HepG2 (cell line): ENCODE data around the gene ZNF281. TPM values are rescaled to one million over a fixed set of nuclear protein-coding genes. Genes with fewer than 3 reads are reported as not detected.

Experiments used
- PHF8 ChIP-seq: sonication (generic); formaldehyde crosslinking; IDR thresholded peaks from 2 replicates; pipeline ENCODE4 v1.5.0; 2020; ENCODE audit warnings: missing genetic modification reagents
- ZNF138 ChIP-seq: sonication (generic); formaldehyde crosslinking; IDR thresholded peaks from 2 replicates; pipeline ENCODE4 v1.5.0; 2020; ENCODE audit warnings: mild to moderate bottlenecking, low read depth, missing genetic modification reagents
- ZNF34 ChIP-seq: sonication (generic); formaldehyde crosslinking; IDR thresholded peaks from 2 replicates; pipeline ENCODE4 v1.4.0; 2020; ENCODE audit warnings: mild to moderate bottlenecking, missing genetic modification reagents, borderline replicate concordance
- ZNF441 ChIP-seq: sonication (generic); formaldehyde crosslinking; IDR thresholded peaks from 2 replicates; pipeline ENCODE4 v1.7.0; 2021; ENCODE audit warnings: missing genetic modification reagents, borderline replicate concordance
- ZNF501 ChIP-seq: sonication (generic); formaldehyde crosslinking; IDR thresholded peaks from 2 replicates; pipeline ENCODE4 v1.5.1; 2020; ENCODE audit warnings: mild to moderate bottlenecking, moderate library complexity, missing genetic modification reagents
- ZNF558 ChIP-seq: sonication (generic); formaldehyde crosslinking; IDR thresholded peaks from 2 replicates; pipeline ENCODE4 v1.9.0; 2022; ENCODE audit warnings: mild to moderate bottlenecking, missing genetic modification reagents, borderline replicate concordance
- ZNF839 ChIP-seq: sonication (generic); formaldehyde crosslinking; IDR thresholded peaks from 2 replicates; pipeline ENCODE4 v1.4.0; 2020; ENCODE audit warnings: missing genetic modification reagents, mild to moderate bottlenecking, borderline replicate concordance
- polyA plus RNA-seq, 8 experiments: library from polyadenylated mRNA; depleted of rRNA in 3 of 8; stranded (reverse) in 7 of 8; unstranded in 1 of 8; fragments of >200 nt; fragmentation: Illumina TruSeq in 4 of 8; extraction: Trizol in 4 of 8; gene quantifications; 2 replicates each; pipeline versions ENCODE4 v1.2.1 to v1.2.3, GENCODE V29; 2011 to 2016; ENCODE audit warnings: low read depth in 4 of 8, missing spikeins in 1 of 8, mixed read lengths in 1 of 8; ENCODE audit not compliant: insufficient read depth in 1 of 8
- total RNA-seq, 5 experiments: library from RNA; depleted of rRNA; stranded (reverse); fragments of >200 nt; fragmentation: Illumina TruSeq; extraction: Trizol; gene quantifications; 2 replicates each; pipeline ENCODE4 v1.2.3, GENCODE V29; 2016; ENCODE audit warnings: low read depth in 1 of 5
- TF ChIP-seq, protein P1 (sequence below): sonication (generic); formaldehyde crosslinking; IDR thresholded peaks from 2 replicates; pipeline ENCODE4 v1.4.0; 2020; ENCODE audit warnings: mild to moderate bottlenecking, missing genetic modification reagents, borderline replicate concordance
- TF ChIP-seq, protein P2 (sequence below): fragments of 450-650 bp; IDR thresholded peaks from 2 replicates; pipeline ENCODE4 v1.6.1; 2017
- TF ChIP-seq, protein P3 (sequence below): sonication (generic); formaldehyde crosslinking; IDR thresholded peaks from 2 replicates; pipeline ENCODE4 v1.4.0; 2020; ENCODE audit warnings: missing genetic modification reagents, borderline replicate concordance
- TF ChIP-seq, protein P4 (sequence below): sonication (generic); formaldehyde crosslinking; IDR thresholded peaks from 2 replicates; pipeline ENCODE4 v1.4.0; 2020; ENCODE audit warnings: missing genetic modification reagents

The ZNF281 gene
- total and polyA plus RNA-seq, 2 of the 13 experiments (the other 11 are each of a cell fraction or from before 2014, with no cell fraction given), result 7.7 to 20.6 TPM

DNA sequence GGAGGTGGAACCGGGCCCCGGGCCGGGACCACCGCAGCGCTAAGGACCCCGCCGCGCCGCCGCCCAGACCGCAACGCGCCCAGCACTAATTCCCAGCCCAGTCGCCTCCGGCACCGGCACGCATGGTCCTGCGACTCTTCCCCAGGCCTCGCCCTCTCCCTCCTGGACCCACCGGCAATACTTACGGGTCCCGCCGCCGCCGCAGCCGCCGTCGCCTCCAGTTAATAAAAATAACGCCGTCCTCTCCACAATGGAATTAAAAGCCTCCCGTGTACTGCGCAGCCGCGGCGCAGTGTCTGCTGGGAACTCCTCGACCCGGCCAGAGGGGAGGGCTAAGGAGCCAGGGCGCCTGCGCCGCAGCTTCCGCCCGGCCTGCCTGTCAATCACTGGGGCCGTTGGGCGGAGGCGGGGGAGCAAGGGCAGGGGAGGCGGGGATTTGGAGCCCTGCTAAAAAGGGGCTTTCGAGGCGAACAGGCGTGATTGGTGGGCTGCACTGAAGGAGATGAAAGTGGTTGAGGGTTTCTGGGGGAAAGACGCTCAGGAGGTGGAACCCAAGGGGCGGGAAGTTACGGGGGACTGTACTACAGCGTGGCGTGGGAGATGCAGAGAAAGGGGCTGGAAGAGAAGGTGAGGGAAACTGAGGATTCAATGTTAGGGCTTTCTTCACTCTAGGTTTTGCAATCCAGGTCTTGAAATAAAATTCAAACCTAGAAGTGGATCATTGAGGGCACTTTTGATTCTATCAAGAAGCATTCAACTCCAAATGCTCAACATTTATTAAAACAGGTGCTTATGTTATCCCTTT lies at the start of gene ZNF281 (continued):
- TF ChIP-seq, protein P1, sequence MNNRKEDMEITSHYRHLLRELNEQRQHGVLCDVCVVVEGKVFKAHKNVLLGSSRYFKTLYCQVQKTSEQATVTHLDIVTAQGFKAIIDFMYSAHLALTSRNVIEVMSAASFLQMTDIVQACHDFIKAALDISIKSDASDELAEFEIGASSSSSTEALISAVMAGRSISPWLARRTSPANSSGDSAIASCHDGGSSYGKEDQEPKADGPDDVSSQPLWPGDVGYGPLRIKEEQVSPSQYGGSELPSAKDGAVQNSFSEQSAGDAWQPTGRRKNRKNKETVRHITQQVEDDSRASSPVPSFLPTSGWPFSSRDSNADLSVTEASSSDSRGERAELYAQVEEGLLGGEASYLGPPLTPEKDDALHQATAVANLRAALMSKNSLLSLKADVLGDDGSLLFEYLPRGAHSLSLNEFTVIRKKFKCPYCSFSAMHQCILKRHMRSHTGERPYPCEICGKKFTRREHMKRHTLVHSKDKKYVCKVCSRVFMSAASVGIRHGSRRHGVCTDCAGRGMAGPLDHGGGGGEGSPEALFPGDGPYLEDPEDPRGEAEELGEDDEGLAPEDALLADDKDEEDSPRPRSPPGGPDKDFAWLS (CRISPR knock-in tag), result peak; percentile 33; the same call in 1 of the 2 replicates
- TF ChIP-seq, protein P2, sequence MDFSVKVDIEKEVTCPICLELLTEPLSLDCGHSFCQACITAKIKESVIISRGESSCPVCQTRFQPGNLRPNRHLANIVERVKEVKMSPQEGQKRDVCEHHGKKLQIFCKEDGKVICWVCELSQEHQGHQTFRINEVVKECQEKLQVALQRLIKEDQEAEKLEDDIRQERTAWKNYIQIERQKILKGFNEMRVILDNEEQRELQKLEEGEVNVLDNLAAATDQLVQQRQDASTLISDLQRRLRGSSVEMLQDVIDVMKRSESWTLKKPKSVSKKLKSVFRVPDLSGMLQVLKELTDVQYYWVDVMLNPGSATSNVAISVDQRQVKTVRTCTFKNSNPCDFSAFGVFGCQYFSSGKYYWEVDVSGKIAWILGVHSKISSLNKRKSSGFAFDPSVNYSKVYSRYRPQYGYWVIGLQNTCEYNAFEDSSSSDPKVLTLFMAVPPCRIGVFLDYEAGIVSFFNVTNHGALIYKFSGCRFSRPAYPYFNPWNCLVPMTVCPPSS, result no peak
- TF ChIP-seq PHF8 (CRISPR knock-in tag), result peak; percentile 90
- TF ChIP-seq, protein P3, sequence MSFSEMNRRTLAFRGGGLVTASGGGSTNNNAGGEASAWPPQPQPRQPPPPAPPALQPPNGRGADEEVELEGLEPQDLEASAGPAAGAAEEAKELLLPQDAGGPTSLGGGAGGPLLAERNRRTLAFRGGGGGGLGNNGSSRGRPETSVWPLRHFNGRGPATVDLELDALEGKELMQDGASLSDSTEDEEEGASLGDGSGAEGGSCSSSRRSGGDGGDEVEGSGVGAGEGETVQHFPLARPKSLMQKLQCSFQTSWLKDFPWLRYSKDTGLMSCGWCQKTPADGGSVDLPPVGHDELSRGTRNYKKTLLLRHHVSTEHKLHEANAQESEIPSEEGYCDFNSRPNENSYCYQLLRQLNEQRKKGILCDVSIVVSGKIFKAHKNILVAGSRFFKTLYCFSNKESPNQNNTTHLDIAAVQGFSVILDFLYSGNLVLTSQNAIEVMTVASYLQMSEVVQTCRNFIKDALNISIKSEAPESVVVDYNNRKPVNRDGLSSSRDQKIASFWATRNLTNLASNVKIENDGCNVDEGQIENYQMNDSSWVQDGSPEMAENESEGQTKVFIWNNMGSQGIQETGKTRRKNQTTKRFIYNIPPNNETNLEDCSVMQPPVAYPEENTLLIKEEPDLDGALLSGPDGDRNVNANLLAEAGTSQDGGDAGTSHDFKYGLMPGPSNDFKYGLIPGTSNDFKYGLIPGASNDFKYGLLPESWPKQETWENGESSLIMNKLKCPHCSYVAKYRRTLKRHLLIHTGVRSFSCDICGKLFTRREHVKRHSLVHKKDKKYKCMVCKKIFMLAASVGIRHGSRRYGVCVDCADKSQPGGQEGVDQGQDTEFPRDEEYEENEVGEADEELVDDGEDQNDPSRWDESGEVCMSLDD, result peak; percentile 48; the same call in 1 of the 2 replicates
- peak; percentile 85 for TF ChIP-seq ZNF501 (CRISPR knock-in tag)
- TF ChIP-seq ZNF441 (CRISPR knock-in tag), result no peak
- TF ChIP-seq ZNF839 (CRISPR knock-in tag), result no peak
- TF ChIP-seq, protein P4, sequence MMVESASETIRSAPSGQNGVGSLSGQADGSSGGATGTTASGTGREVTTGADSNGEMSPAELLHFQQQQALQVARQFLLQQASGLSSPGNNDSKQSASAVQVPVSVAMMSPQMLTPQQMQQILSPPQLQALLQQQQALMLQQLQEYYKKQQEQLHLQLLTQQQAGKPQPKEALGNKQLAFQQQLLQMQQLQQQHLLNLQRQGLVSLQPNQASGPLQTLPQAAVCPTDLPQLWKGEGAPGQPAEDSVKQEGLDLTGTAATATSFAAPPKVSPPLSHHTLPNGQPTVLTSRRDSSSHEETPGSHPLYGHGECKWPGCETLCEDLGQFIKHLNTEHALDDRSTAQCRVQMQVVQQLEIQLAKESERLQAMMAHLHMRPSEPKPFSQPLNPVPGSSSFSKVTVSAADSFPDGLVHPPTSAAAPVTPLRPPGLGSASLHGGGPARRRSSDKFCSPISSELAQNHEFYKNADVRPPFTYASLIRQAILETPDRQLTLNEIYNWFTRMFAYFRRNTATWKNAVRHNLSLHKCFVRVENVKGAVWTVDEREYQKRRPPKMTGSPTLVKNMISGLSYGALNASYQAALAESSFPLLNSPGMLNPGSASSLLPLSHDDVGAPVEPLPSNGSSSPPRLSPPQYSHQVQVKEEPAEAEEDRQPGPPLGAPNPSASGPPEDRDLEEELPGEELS (CRISPR knock-in tag), result peak; percentile 9; the same call in 1 of the 2 replicates
- 0 out of 2 replicates have a peak, but pooled peaks have one; percentile 39 for TF ChIP-seq ZNF138 (CRISPR knock-in tag)
- TF ChIP-seq ZNF558 (CRISPR knock-in tag), result no peak; the same call in 1 of the 2 replicates
- TF ChIP-seq ZNF34 (CRISPR knock-in tag), result 0 out of 2 replicates have a peak, but pooled peaks have one; percentile 62
